GM18909 (cell line): ENCODE measurements around the gene RCAN2.

Experiments used
- ATAC-seq: cut with Tn5 transposase; IDR thresholded peaks from one replicate; pipeline ENCODE4 v1.9.1; 2021; ENCODE audit warnings: mild to moderate bottlenecking; ENCODE audit not compliant: unreplicated experiment, poor library complexity

RCAN2 gene

DNA sequence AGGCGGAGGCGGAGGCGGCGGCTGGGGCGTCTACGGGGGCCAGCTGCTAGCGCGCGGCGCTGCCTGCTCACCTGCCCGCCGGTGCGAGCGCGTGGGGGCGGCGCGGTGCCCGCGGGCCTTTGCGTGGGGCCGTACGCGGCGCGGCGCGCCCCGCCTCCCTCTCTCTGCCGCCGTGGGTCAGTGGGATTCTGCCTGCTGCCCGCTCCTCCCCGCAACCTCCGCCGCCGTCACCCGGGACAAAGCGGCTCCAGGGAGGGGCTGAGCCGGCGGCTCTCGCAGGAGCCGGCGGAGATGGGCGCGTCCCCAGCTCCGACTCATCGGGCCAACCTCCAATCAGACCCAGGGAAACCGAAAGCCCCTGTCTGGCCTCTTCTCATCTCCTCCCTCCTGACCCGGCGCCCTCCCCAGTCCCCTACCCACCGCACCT is at the start of gene RCAN2:
RCAN2 (minus strand) TSS at position 249 of the 427 bp plus-strand sequence.
- peak; percentile 70 for ATAC-seq

DNA sequence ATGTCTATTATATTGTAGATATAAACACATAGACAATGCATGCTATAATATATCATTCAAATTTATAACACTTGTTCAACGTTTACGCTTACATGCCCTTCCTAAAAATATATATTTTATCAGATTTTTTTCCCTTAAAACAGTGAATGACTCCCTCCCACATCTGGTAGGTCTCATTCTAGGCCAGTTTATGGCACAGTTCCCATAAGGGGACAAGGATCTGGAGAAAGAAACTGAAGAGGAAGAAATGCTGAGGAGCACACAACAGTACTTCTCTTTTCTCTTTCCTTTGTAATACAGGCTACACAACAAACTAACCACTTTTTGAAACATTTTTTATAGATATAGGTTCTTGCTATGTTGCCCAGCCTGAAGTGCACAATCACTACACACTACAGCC is 48.6 kb upstream of the RCAN2 start:
- no peak for ATAC-seq

DNA sequence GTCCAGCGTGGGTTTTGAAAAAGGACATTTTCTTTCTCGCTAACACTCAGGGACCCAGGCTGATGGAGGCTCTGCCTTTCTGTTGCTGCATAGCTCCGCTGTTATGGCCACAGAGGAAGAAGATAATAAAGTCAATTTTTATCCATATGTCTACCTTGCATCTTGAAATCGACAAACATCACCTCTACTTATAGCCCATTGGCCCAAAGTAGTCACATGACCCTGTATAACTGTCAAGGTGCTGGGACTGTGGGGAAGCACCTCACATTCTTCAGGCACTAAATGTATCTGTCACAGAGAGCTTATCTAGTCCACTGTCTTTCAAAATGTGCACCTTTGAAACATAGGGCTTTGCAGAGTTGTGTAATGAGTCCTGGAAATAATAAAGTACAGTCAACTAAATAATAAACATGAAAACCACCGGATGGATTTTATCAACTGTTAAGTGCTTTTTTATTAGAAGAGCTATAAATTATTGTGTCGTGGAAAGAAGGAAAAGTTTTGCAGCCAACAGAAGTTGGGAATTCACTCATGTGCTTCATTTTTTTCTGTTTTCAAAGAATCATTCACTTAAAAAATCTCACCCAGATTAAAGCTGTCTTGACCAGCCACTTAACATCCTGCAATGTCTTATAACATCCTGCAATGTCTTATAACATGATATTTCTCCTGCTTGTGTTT is 47.7 kb upstream of the RCAN2 start:
- ATAC-seq = no peak

DNA sequence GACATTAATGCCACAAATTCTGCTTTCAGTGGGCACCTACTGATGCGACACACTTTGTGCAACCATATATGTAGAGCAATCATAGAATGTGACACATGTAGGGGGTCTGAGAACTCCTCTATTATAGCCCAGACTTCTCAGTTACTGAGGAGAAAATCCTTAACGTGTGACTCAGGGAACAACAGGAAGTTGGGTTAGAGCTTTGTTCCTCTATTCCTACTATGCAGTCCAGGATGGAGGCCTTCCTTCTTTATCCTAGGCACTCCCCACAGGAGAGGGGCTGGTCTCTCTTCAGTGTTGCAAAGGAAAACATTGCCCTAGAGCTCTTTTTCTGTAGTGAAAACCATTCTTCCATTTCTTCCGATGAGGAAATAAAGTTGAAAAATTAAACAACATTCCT is 39.6 kb upstream of the RCAN2 start:
- no peak for ATAC-seq

DNA sequence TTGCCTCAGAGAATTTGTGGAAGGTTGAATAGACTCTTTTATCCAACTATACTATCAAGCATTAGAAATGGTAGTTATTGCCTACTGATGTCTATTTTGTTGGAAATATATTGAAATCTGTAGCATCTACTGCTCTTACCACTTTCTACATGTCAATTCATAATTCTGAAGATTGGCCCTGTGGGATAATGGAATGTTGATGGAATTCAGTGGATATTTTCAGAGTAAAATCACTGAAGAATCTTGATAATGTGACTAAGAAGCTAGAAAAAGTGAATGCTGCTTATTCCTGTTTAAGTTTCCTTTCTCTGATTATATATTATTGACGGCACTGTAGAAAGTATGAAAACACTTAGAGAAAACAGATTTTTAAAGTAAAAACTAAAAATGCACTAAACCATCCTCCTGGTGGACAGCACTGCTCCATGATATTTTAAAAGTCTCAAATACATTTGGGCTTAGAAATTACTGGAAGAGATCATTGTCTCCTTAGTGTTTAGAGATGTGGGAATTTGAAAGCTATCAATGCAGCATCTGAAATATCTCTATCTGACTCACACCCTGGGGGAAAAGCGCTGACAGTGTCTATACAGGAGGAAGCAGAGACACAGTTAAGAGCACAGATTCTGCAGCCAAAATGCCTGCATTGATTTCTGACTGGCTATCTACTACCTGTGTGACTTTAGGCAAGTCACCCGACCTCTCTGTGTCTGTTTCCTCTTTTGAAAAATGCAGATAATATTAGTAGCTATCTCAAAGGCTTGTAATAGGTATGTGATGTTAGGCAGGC is 37.9 kb upstream of the RCAN2 start:
- no peak for ATAC-seq

DNA sequence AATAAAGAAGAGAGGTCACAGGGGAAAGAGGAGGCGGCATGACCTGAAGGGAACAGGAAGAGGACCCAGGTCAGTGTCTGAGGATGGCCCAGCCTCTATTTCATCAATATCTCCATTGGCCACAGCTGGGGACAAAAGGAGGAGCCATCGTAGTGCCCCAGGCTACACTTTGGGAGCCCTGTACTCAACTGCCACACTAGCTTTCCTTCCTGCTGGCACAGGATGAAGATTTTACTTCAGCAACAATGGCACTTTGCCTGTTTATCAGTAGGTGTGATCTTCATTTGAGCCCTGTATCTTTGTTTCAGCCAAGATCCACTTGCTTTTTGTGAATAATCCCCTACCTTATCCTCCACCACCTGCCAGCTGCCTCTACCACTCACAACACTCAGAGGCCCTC is 35.4 kb upstream of the RCAN2 start:
- no peak for ATAC-seq

DNA sequence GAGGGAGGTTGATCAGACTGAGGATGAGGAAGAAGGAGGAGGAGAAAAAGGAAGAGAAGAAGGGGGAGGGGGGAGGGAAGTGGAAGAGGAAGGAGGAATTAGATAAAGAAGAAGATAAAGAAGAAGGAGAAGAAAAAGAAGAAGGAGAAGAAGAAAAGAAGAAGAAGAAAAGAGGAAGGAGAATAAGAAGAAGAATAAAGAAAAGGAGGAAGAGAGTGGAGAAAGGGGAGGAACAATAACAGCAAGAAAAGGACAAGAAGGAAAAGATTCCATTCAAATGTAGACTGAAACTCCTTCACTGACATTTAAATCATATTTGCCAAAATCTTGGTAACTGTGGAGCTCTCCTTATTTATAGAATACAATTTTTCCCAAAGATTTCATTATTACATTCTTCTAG is 34.3 kb upstream of the RCAN2 start:
- no peak for ATAC-seq

DNA sequence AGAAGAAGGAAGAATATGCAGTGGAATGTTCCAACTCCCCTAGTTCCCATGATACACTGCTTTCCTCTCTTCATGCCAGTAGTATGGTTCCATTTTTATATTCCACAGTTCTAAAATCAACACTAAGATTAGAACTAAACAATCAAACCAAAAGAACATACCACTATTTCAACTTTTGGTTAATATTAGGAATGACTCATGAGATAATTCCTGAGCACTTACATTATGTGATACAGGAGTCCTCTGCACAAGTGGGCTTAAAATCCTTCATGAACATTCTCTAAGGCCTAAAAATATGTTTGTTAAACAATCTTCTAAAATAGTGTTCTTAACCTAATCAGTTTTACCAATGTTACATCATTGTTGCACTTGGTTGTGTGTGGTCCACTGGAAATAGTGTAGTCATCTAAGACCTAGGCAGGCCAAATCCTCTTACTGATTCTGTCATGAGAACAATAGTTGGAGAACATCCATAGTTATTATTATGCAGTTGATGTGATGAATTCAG is 30.3 kb upstream of the RCAN2 start:
- no peak for ATAC-seq

DNA sequence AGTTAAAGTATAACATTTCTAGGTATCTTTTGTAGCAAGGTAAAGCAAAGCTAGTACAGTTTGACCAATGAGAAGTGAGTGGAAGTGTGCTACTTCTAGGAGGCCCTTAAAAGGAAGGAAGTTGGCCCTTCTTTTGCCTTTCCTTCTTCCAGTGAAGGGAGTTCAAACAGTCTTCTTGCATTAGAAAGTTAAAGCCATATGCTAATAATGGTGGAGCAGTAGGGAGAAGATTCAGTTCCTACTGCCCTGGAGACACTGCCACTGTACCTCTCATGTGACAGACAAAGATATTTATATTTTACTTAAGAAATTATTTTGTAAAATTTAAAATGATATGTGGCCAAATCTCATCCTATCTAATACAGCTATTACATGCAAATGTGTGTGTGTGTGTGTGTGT is 26.0 kb upstream of the RCAN2 start:
- no peak for ATAC-seq

DNA sequence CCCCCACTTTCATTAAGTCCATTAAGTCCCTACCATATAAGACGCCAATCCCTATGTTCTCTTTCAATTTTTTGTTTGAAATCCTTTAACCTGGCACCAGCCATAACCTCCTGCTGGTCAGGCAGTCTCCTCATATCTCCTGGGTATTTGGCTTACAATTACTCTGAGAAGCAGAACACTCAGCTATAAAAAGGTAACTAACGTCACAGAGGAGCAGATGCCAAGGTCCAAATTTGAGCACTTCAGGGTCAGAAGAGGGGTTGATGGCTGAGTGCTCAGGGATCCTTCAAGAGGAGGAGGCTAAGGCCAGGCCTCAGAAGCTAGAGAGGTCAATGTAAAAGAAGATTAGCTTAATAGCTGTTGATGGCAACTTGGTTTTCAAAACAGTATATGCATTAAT is 22.3 kb upstream of the RCAN2 start:
- ATAC-seq = no peak

DNA sequence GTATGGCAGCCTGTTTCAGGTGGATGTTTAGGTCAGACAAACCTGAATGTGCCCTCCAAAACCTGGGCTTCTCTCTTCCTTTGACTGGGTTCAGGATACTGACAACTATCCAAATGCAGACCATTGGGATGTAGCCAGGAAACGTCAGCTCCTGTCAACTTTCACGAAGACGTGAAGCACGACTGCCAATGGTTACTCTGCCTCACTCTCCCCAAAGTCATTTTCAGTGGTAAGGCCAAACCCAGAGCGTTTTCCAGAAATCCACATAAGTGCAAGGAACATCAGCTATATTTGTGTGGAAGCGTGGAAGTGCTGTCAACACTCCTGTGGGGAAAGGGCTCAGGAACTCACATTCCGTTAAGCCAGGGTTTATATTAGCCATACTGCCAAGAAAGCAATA is 20.1 kb upstream of the RCAN2 start:
- no peak for ATAC-seq

DNA sequence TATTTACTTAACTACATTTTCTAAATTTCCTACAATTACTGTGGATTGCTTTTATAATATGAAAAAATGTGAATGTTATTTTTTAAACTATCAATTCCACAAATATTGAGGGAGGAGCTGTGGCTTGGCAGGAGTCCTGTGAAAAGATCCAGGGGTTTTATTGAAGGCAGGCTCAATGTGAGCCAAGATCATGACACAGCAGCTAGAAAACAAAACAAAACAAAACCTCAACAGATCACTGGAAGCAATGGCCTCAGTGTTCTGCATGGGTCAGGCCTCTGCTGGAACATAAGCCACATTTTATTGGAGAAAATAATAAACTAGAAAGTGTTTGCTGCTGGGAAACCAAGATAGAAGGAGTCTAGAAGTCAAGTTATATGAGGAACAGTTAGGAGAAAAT is 19.4 kb upstream of the RCAN2 start:
- ATAC-seq = no peak

DNA sequence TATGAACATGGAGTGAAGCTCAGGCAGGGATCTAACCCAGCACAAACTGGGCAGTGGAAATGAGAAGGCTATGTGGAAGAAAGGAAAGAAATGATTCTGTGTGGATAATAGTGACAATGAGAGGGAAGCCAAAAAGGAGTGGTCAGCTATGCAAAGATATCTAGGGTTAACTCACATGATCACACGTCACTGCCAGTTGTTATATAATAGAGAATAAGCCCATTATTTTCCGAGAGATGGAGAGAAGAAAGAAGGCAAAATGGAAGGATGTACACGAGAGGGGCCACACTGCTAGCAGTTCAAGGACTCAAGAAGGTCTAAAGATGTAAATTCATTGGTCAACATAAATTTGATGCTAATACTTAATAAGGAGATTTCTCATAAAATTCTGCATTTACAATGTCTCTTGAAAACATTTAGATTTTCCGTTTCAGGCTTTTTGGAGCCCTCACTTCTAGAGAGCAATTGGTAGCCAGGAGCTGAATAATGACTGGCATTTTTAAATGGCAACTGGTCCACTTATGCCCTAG is 18.8 kb upstream of the RCAN2 start:
- no peak for ATAC-seq

DNA sequence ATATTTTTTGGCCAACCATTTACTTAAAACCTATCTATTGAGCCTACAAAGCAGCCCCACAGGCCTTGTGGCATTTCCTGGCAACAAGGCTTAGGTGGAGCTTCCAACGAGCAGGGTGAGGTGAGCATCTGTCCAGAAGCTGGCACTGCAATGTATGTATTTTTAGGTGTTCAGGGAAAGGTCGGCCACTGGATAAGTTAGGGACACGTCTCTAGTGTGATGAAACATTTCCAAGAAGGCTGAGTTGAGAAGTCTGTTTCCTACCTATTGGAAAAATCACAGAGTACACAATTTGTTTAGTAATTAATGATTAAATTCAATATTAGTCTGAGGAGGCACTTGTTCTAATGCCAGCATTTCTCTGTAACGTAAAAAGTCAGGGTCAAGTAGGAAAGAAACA is 17.8 kb upstream of the RCAN2 start:
- ATAC-seq = no peak

DNA sequence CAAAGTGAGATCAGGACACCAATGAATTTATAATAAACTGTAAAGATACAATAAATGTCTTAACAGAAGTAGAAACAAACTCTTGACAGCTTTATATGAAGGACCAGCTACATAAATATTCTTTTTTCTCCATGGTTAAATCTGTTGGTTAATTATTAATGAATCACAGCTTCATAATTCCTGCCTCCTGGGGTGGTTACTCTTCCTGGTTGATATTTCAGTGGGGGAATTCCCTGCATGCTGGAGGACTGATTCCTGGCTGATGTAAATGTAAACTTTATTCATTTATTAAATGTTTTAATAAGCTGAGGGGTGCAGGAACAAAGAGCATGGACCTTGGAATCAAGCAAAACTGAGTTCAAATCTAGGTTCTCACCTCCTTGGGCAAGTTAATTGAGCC is 16.2 kb upstream of the RCAN2 start:
- no peak for ATAC-seq

DNA sequence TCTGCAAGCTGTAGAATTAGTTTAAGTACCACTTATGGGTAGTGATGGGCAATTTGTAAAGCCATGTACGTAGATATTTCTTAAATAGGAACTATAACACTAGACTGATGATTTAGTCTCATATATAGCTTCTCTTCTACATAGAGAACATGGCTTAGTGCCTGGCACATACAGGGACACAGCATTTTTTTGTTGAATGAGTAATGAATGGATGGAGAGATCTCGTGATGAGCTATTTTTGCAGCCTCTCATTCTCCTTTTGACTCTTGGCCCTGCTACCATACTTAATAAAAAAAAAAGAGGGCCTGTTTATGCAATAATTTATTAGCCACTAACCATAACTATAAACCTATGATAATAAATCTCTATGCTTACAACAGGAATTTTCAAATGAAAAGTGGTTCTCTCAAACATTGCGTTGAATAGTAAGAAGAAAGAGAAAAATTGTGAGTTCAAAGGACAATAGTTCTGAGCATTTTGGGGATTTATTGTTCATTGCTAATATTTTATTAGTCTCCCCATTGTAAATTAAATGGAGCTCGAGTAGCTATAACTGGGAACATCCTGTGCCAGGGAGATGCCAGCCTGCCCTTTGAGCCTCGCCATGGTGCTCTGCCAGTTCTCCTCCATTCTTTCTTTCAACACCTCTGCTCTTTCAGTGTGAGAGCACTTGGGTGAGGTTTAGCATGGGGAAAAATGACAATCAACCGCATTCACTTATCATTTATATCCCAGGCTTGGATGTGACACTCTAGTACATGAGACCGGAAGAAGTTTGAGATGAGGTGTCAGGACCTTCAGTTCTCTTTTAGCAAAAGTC is 14.7 kb upstream of the RCAN2 start:
- ATAC-seq = no peak

DNA sequence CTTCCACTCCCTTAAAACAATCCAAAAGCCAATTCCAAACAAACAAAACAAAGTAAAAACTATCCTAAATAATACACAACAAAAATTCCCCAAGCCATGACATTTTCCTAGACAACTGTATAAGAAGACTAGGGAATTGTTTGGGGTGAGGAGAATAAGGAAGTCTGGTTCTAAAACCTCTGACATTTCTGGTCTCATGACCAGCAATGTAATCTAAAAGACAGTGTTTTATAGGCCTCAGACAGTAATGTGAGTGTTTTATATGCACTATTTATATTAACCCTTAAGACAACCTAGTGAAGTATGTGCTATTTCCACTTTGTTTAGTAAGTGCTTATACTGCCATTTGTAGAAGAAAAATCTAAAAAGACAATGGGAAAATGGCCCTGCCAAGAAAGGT is 13.0 kb upstream of the RCAN2 start:
- no peak for ATAC-seq

DNA sequence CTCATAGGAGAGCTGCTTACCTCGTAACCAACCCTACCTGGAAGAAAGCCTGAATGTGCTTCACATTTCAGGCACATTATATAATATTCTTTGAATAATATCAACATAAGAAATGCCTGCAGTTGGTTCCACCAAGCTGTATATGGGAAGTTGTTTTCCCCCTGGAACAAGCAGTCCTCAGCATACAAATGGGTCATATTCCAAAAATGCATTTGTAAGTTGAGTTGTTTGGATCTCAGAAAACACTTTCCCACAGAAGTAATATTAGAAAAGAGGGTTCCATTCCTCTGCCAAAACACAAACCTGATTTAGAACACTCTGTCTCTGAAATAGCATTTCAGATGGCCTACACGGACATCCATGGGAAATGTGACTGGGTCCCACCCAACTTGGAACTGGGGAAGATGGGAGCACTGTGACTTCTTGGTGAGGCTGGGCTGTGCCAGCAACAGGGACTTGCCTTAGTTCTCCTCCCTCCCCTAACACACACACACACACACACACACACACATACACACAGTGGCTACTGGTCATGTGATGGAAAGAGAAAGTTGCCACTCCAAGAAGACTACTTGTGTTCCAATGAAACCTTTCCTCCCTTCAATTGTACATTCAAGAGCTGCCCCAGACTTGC is 11.4 kb upstream of the RCAN2 start:
- no peak for ATAC-seq

DNA sequence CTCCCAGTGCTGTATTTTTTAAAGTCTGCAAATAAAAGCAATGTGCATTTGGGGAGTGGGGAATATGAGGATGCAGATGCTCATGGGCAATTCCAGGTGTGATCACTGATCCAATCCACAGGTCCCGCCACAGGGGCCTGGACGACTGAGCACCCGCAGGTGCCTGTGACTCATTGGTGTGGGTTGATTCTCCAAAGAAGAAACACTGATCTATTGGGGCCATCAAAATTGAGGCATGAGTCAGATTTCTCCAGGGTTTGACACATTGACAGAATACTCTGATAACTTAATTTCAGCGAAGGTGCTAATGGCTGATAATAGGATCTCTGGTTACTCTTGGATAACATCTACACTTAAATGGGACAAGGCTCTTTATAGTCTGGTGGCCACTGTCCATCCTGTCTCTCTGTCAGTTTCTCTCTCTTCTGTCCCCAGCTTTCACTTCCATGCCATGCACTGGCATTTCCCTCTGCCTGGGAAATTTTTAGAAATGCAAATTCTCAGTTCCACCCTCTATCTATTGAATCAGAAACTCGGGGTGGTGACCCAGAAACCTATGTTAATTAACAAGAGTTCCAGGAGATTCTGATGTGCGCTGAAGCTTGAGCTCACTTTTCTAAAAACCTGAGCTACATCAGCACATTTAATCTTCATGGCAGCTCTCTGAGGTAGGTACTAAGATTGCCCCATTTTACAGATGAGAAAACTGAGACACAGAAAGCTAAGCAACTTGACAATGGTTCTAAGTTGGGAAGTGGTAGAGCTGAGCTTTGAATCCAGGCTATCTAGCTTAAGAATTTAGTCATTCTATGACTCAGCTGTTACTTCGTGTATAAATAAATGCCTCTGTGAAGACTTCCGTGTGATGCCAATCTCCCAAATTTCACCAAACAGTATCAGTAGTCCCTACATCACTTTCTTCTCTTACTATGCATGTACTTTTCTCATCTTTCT is 10.2 kb upstream of the RCAN2 start:
- ATAC-seq = no peak
